Keratinocyte (primary cell): ENCODE data around the gene SFSWAP. TPM values are rescaled to one million over a fixed set of nuclear protein-coding genes. Genes with fewer than 3 reads are reported as not detected.

ENCODE experiments used
- DNase-seq: peaks from one replicate; pipeline ENCODE4 v3.0.0-alpha.2; 2011; ENCODE audit warnings: low read depth, missing footprints, low spot score
- FAIRE-seq: peaks from 2 replicates; lab custom pipeline; 2011; peaks lifted over from hg19 to GRCh38; lab: Jason Lieb, UNC
- H2AFZ ChIP-seq: 2 replicates; pipeline ENCODE4 v1.6.0; 2012; ENCODE audit warnings: low read length, control low read depth, inconsistent platforms; ENCODE audit not compliant: control insufficient read depth
- H3K27ac ChIP-seq: 2 replicates; pipeline ENCODE4 v1.5.1; 2011; ENCODE audit warnings: low read length; ENCODE audit not compliant: control insufficient read depth, insufficient read depth
- H3K27me3 ChIP-seq: 3 replicates; pipeline ENCODE4 v1.6.0; 2011; ENCODE audit warnings: low read length; ENCODE audit not compliant: control insufficient read depth, insufficient read depth; ENCODE audit errors: extremely low read depth
- H3K36me3 ChIP-seq, 2 experiments: 2 replicates in 1 of 2; 3 replicates in 1 of 2; pipeline ENCODE4 v1.5.1; 2011; ENCODE audit warnings: low read length in 2 of 2, mild to moderate bottlenecking in 1 of 2; ENCODE audit not compliant: control insufficient read depth in 2 of 2, insufficient read depth in 2 of 2; ENCODE audit errors: extremely low read depth in 1 of 2
- H3K4me1 ChIP-seq: 3 replicates; pipeline ENCODE4 v1.5.1; 2011; ENCODE audit warnings: low read length; ENCODE audit not compliant: control insufficient read depth, insufficient read depth; ENCODE audit errors: extremely low read depth
- H3K4me2 ChIP-seq: 3 replicates; pipeline ENCODE4 v1.6.0; 2011; ENCODE audit warnings: low read depth, low read length; ENCODE audit not compliant: control insufficient read depth, insufficient read depth; ENCODE audit errors: extremely low read depth
- H3K4me3 ChIP-seq, 3 experiments: fragments of 200-600 bp in 1 of 3; sonication (generic) in 1 of 3; 2 replicates in 2 of 3; 3 replicates in 1 of 3; pipeline ENCODE4 v1.5.1; 2011 to 2016; ENCODE audit warnings: low read length in 3 of 3, mild to moderate bottlenecking in 3 of 3, control low read depth in 2 of 3, inconsistent platforms in 1 of 3, low read depth in 1 of 3, mixed read lengths in 1 of 3, mixed run types in 1 of 3, moderate library complexity in 1 of 3; ENCODE audit not compliant: control insufficient read depth in 2 of 3, insufficient read depth in 2 of 3; ENCODE audit errors: extremely low read depth in 1 of 3
- H3K79me2 ChIP-seq: 2 replicates; pipeline ENCODE4 v1.6.0; 2012; ENCODE audit warnings: low read length; ENCODE audit not compliant: control insufficient read depth, insufficient read depth
- H3K9ac ChIP-seq: 3 replicates; pipeline ENCODE4 v1.6.0; 2011; ENCODE audit warnings: low read length; ENCODE audit not compliant: control insufficient read depth, insufficient read depth; ENCODE audit errors: extremely low read depth
- H3K9me1 ChIP-seq: 3 replicates; pipeline ENCODE4 v1.6.0; 2011; ENCODE audit warnings: low read length; ENCODE audit not compliant: control insufficient read depth, insufficient read depth; ENCODE audit errors: extremely low read depth
- H3K9me3 ChIP-seq: 2 replicates; pipeline ENCODE4 v1.5.1; 2012; ENCODE audit warnings: low read depth, low read length; ENCODE audit not compliant: control insufficient read depth
- H4K20me1 ChIP-seq: 3 replicates; pipeline ENCODE4 v1.6.0; 2011; ENCODE audit warnings: low read length; ENCODE audit not compliant: control insufficient read depth, insufficient read depth; ENCODE audit errors: extremely low read depth
- CTCF ChIP-seq, 3 experiments: IDR thresholded peaks in 1 of 3; conservative IDR thresholded peaks in 1 of 3; optimal IDR thresholded peaks in 1 of 3; 2 replicates in 2 of 3; 3 replicates in 1 of 3; pipeline versions ENCODE3 to v1.5.1; 2011; ENCODE audit warnings: low read length in 3 of 3, mild to moderate bottlenecking in 3 of 3, moderate library complexity in 2 of 3, control low read depth in 1 of 3, inconsistent platforms in 1 of 3; ENCODE audit not compliant: insufficient read depth in 2 of 3; ENCODE audit errors: extremely low read depth in 1 of 3
- EZH2 ChIP-seq: IDR thresholded peaks from one replicate; pipeline ENCODE4 v1.6.1; 2012; ENCODE audit warnings: inconsistent platforms, mild to moderate bottlenecking, low read length, moderate library complexity
- dilution Hi-C: fragments of 300-500 bp; cut with MboI; formaldehyde crosslinking; loops from one replicate; pipeline ENCODE4 v1.7.0; 2020; ENCODE audit warnings: low sequenced_read_pairs; ENCODE audit not compliant: extremely low pct_ligation_motif_present
- polyA plus RNA-seq, 5 experiments: library from polyadenylated mRNA; depleted of rRNA in 3 of 5; stranded (reverse) in 3 of 5; stranded (forward) in 1 of 5; unstranded in 1 of 5; fragments of >200 nt; gene quantifications; 1 replicate in 1 of 5; 2 replicates in 3 of 5; 3 replicates in 1 of 5; pipeline versions ENCODE4 v1.2.1 to v1.2.3, GENCODE V29; 2011 to 2012; ENCODE audit warnings: missing spikeins in 2 of 5, low read depth in 1 of 5, low replicate concordance in 1 of 5

Gene SFSWAP
- polyA plus RNA-seq, 1 donor (not counting 4 experiments of a cell fraction or from before 2014, with no cell fraction given): 13.1 TPM

DNA sequence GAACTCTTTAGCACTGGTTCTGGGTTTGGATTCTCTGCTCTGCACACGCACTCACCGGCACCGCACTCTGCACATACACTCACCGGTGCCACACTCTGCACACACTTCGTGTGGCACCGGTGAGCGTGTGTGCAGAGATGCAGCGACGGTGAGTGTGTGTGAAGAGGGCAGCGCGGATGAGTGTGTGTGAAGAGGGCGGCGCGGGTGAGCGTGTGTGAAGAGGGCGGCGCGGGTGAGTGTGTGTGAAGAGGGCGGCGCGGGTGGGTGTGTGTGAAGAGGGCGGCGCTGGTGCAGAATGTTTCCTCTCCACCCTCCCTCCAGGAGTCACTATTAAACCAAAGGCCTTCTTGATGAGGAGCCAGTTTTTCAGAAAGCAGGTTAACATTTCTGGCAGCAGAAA is 68.1 kb downstream of the SFSWAP start:
- H3K9ac ChIP-seq: no peak overlapping the region
- DNase-seq (no peak), FAIRE-seq (no peak)
- H3K4me1 ChIP-seq: peaks cover 22% of the 10 kb centered on the region
- no peak overlapping the region for H3K4me2 ChIP-seq
- no peaks in the 10 kb centered on the region for H3K9me1 ChIP-seq
- no peak overlapping the region for H3K27ac ChIP-seq
- H4K20me1 ChIP-seq: no peaks in the 10 kb centered on the region
- H3K9me3 ChIP-seq: no peaks in the 10 kb centered on the region
- no peak overlapping the region for H3K4me3 ChIP-seq
- no peak overlapping the region for H2AFZ ChIP-seq
- peaks cover 19 to 24% of the 10 kb centered on the region in 2 experiments for H3K36me3 ChIP-seq
- no peaks in the 10 kb centered on the region for H3K27me3 ChIP-seq
- H3K79me2 ChIP-seq: no peaks in the 10 kb centered on the region
- dilution Hi-C loops: no loop called here
- no peak for TF ChIP-seq EZH2
- no peak for TF ChIP-seq CTCF (optimal IDR thresholded peaks at IDR 0.05 in 1 of 3, IDR thresholded peaks at IDR 0.05 in 1 of 3, conservative IDR thresholded peaks at IDR 0.05 in 1 of 3; ENCODE audit: extremely low read depth in 1 of 3, insufficient read depth in 2 of 3, low read length in 3 of 3)

DNA sequence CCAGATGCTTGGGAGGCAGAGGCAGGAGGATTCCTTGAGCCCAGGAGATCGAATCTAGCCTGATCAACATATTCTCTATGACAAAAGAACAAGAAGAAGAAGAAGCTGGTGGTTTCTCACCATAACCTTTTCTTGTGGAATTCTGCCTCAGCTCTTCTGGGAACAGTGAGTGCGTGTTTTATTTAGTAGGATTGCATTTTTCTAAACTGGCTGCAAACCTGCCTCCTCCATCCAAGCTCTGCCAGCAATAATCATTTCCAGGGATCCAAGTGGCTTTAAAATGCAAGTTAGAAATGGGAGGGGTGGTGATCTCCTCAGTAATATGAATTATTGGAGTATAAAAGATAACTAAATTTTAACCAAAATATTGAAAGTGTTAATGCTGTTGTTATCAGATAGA is 71.2 kb downstream of the SFSWAP start:
- no peak overlapping the region for H3K4me2 ChIP-seq

More for the DNA sequence above, 71.2 kb downstream of the SFSWAP start:
- H2AFZ ChIP-seq: no peak overlapping the region
- DNase-seq (no peak), FAIRE-seq (no peak)
- peaks cover 24 to 29% of the 10 kb centered on the region in 2 experiments for H3K36me3 ChIP-seq
- H3K9me1 ChIP-seq: no peaks in the 10 kb centered on the region
- H3K27ac ChIP-seq: no peak overlapping the region
- H3K9me3 ChIP-seq: no peaks in the 10 kb centered on the region
- TF ChIP-seq EZH2 (no peak), CTCF (optimal IDR thresholded peaks at IDR 0.05 in 1 of 3, IDR thresholded peaks at IDR 0.05 in 1 of 3, conservative IDR thresholded peaks at IDR 0.05 in 1 of 3; ENCODE audit: extremely low read depth in 1 of 3, insufficient read depth in 2 of 3, low read length in 3 of 3) (no peak)
- no peaks in the 10 kb centered on the region for H4K20me1 ChIP-seq
- H3K79me2 ChIP-seq: no peaks in the 10 kb centered on the region
- dilution Hi-C loops: no loop called here
- peaks cover 10% of the 10 kb centered on the region for H3K4me1 ChIP-seq
- no peaks in the 10 kb centered on the region for H3K27me3 ChIP-seq
- H3K9ac ChIP-seq: no peak overlapping the region
- H3K4me3 ChIP-seq: no peak overlapping the region
